HG03039 (cell line): ENCODE data around the gene GLS.
"Not testable (repeated sequence)": the region's sequence is repeated elsewhere in the genome, so short reads cannot be mapped to it uniquely, and the experiment has no call there.

ENCODE experiments used
- ATAC-seq: cut with Tn5 transposase; IDR thresholded peaks from one replicate; pipeline ENCODE4 v1.9.1; 2021; ENCODE audit warnings: mild to moderate bottlenecking, moderate library complexity; ENCODE audit not compliant: unreplicated experiment

Gene GLS

DNA sequence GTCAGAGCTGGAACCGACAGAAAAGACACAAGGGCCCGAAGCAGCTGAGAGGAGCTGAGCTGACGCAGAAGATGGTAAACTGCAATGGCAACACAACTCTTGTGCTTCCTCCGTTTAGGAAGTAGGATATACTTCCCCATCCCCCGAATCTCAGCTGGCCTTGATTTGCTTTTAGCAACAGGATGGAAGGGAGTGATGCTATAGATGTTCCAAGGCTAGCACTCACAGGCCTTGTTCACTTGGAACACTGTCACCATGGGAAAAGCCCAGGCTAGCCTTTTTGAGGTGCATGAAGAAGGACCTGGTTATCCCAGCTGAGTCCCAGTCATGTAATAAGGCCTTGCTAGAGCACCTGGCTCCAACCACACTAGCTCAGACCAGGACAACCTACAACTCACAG is 107.3 kb downstream of the GLS start:
- no peak for ATAC-seq

DNA sequence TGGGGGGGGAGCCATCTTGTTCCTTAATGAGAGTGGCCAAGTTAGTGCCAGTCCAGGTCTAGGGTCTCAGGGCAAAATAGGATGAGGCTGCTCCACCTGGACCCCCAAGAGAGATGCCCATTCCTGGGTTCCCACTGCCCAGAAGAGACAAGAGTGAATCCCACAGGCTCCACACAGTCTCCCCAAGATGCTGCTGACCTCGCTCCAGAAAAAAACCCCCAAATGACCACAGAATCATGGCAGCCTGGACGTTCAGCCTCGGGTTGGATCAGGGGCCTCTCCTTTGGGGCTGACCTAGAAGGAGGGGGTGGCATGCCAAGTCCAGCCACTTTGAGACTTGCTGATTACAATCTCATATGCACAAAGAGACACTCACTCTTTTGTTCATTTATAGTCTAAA is 108.3 kb downstream of the GLS start:
- ATAC-seq = no peak

DNA sequence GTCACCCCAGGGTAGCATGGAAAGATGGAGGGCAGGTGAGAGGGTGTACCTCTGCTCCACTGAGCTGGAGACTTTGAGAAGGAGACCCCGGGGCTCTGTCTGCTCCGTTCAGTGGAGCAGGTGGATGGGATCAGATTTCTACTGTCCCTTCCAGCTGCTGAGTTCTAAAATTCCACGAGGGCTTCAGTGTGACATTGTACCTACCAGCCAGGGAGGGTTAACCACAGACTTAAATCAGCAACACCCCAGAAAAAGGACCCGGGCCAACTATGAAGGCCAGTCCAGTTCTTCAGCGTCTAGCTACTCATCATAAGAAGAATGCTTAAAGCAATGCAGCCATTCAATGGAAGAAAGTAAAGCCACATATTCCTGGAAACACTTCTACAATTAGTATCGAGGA is 109.5 kb downstream of the GLS start:
- ATAC-seq = no peak

DNA sequence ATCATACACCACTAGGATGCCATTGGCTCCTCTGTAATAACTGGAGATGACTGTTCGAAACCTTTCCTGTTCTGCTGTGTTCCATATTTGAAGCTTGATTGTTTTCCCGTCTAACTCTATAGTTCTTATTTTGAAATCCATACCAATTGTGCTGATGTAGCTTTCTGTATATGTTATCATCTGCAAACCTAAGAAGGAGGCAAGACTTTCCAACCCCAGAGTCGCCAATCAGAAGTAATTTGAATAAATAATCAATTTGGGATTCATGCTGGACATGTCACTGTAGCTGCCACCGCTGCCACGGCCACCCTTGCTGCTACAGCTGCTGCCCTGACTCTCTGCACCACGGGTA is 112.6 kb downstream of the GLS start:
- ATAC-seq = no peak

DNA sequence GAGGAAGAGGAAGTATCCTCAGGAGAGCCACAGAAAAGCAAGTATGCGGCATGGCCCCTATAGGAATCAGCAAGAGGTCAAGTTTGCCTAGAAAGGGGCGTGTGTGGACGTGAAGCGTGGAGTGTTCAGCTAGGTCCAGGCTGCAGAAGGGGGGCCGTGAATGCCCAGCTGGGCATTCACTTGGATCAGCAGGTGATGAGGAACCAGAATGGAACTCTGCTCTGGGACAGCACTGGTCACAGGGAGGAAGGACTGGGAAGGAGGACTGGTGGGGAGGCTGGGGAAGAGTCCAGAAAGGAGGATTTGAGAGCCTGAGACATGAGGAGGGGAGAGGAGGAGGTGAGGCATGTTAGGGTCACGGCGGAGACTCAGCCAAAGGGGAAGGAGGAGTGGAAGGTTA is 113.5 kb downstream of the GLS start:
- no peak for ATAC-seq

DNA sequence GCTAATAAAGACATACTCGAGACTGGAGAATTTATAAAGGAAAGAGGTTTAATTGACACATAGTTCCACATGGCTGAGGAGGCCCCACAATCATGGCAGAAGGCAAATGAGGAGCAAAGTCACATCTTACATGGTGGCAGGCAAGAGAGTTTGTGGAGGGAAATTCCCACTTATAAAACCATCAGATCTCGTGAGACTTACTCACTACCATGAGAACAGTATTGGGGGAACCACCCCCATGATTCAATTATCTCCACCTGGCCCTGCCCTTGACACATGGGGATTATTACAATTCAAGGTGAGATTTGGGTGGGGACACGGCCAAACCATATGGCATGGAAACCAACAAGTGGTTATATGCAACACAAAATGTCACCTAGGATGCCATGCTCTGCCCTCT is 114.7 kb downstream of the GLS start:
- not testable (repeated sequence) for ATAC-seq

DNA sequence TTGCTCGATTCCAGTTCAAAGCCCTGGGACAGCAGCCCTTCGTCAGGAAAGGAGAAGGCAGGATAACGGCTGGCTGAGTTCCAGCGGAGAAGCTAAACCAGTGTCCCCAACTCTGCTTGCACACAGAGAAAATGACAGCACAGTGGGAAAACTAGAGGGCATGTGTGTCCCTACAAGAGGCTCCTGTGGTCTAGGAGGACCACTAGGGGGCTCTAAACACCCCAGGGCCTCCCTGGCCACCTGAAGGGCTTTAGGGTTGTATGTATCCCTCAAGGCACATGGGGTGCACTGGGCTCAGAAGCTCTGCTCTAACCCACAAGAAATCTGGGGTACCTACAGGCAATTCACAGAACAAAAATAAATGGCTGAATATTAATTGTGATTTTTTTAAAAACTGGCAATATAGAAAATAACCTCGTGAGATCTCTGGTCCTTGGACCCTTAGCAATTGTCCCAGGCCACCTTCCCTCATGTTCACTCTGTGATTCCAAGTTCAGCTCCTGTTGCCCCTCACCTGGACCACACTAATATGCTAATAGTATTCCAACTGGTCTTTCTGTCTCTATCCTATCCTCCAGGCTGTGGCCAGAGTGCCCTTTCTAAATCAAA is 115.8 kb downstream of the GLS start:
- no peak for ATAC-seq

DNA sequence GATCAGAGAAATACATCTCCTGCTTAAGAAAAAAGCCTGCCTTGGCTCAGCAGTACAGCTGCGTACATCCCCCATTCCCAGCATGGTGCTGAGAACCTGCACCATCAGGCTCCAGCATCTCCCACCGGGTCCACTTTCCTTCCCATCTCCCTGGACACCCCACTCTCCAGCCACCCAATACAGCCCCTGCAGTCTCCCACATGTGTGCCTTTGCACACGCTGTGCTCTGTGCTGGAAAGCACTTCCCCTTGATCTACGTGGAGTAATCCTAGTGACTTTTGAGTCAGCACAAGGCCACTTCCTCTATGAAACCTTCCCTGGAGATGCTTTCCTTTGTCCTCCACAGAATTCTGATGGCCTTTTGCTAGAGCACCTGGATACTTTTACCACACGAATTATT is 116.3 kb downstream of the GLS start:
- ATAC-seq = no peak

DNA sequence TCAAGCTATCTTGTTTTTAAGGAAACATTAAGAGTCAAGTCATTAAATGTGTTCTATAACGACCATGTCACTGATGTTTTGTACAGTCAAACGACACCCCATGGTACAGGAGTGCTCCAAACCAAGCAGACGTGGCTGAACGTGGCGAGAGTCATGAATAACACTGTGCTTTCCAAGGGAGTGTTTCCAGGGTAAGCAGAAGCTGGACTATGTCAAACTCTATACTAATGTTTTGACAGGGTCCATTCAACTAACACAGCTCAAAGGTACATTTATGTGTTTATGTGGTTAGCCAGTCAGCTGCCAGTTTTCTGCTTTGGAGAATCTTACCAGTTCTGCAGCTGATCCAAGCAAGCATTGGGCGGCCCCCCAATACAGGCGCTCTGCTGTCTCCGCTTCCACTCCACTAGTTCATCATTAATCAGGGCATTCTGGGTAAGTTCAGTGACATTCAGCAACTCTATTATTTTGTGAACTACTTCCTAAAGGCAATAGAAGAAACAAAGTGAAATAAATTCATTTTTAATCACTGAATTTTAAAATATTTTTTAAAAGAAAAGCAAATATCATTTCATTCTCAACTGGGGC is 117.0 kb downstream of the GLS start:
- no peak for ATAC-seq

DNA sequence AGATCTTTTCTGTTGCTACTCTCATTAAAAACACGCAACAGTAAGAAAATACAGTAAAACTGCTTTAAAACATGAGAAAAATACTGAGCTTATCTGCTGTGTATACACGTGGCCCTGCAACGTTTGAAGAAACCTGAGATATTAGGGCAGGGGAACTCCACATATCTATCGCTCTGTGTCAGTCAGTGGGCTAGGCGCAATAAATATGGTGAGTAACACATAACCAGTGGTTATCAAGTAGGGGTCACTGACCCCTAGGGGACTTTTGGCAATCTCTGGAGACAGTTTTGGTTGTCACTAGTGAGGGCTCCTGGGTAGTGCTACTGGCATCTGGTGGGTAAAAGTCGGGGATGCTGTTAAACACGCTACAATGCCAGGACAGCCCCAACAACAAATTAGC is 118.4 kb downstream of the GLS start:
- no peak for ATAC-seq

DNA sequence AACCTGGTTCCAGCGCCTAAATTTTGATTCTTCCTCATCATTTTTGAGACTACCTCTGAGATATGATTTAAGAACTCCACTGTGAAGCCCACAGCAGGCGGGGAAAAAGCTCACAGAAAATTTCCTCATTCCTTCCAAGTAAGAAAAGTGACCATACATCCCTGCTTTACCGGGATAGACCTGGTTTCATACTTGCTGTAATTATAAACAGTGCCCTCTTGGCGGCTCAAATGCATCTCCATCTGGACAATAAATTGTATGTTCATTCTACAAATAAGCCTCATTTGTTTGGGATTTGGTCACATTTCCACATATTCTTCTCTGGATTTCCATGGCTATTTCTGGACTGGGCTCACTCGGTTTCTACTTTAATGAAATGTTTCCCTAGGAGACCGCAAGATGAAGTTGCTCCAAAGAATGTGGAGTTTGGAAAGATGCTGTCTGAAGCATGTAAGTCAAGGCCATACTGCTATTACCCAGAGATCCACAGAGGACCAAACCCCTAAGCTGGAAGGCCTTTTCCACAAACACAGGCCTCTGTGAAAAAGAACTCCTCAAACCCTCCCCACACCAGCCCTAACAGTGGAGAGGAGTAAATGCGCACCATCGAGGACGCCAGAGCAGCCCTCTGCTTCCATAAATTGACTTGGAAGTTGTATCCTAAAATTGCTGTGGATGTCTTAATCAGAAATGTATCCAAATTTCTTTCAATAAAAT is 119.5 kb downstream of the GLS start:
- ATAC-seq = no peak

DNA sequence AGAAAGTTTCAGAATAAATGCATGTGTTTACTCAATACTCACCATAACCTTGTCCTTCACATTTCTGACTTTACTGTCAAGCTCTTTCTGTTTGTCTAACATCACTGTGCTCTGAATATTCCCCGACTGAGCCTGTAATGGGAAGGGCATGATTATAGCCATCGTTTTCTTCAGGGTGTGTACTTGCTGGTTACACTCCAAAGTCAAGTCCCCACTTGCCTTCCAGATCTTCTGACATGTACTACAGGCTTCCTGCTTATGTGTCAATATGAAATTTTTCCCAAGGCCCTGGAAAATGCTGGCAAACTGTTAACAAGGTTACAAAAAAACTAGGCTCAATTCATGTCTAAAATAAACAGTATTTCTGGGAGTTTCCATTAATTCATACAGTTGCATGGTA is 120.4 kb downstream of the GLS start:
- ATAC-seq = no peak

DNA sequence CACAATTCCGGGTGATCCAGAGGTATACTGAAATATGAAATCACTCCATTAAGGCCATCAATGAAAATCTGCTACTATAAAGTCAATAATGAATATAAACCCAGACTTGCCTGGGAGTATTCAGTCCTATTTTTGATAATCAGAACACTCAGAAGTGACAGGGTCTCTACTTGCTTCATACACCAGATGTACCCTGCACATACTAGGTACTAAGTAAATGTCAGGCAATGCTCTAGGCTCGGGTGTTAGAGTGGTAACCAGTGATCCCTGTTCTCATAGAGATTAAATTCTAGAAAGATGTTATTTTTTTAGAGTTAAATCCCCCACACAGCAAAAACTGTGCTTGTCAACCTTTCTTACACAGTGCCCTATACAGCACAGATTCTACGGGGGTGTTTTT is 121.0 kb downstream of the GLS start:
- no peak for ATAC-seq

DNA sequence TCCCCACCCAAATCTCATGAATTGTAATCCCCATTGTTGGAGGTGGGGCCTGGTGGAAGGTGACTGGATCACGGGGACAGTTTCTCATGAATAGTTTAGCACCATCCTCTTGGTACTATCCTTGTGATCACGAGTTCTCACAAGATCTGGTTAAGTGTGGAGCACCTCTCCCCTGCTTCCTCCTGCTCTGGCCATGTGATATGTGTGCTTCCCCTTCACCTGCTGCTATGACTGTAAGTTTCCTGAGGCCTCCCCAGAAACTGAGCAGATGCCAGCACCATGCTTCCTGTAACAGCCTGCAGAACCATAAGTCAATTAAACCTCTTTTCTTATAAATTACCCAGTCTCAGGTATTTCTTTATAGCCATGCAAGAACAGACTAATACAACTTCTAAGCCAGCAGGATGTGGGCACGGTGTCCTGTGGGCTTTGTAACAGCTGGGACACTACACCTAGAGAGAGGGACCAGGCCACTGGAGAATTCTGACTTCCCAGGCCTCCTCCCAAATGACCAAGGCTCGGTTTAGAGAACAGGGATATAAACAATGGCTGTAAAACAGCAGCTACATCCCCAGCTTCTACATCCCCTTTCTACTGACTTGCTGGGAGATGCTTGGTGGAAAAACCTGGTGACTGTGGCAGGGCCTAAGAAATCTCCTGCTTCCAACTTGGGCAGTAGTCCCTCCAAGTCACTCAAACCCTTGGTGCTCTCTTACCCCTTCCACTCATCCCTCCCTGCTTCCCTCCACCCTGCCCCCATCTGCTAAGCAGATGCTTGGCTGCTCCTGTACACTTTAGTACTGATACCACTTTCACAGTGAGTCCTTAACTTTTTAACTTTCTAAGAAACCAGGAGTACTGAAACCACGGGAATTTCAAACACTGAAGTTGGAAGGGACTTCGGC is 123.0 kb downstream of the GLS start:
- ATAC-seq = no peak

DNA sequence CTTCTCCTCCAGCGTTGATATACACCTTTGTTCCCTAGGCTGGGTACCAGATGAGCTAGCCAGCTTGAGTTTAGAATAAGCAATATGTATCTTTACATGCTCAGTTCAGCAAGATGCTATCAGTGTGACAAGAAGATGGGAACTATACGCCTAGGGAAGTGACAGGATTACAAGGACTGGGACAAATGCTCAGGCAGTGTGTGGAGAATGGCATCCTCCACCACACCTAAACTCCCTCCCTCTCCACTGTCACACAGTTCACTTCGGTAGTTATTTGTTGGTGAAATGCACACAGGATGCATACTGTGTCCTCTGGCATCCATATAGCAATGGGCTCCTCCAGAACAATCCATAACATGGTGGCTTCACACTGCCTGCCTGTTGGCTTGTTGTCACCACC is 125.7 kb downstream of the GLS start:
- ATAC-seq = no peak

DNA sequence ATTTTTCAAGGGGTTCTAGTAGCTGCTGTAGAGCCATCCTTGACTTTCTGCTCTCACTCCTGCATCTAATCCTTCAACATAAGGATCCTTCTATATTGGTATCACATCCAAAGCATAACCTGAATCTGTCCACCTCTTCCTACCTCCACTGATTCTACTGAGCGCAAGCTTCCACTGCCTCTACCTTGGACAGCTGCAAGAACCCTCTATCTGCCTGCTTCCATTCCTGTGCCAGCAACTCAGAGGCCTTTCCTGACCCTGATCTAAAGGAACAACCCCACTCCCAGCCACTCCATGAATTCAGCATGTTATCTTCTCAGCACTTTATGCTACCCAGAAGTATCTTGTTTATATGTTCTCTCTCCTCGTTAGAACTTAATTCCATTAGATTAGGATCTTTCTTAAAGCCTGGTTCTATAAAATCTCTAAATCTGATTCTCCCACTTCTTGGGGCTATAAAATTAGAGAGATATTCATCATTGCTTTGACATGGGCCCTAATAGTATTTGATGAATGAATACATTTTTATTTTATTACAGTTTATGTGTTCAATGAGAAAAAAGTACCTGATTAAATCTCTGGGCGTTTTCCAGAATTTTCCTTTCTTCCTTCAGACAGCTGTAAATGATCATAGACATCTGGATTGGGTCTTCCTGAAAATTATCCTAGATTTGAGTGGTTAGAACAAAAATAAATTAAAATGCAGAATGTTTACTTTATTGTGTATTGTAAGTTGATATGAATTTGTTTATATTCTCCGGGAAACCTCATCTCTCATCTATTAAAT is 126.6 kb downstream of the GLS start:
- ATAC-seq = no peak

DNA sequence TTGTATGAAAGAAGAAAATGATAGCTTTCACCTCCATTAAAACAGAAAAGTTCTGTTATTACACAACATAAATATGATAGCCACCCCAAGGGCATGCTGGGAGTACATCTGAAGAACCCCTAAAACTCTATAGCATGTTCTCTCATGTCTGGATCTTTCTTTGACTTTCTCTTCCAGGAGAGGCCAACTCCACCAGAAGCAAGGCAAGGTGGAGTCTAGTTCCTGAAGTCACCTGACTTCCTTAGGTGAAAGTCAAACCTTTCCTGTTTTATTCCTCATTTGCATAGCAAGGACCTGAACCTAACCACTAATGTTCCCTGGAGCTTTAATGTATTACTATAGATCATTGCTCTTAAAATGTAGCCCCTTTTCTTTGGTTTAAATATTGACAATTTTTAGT is 127.7 kb downstream of the GLS start:
- ATAC-seq = no peak

DNA sequence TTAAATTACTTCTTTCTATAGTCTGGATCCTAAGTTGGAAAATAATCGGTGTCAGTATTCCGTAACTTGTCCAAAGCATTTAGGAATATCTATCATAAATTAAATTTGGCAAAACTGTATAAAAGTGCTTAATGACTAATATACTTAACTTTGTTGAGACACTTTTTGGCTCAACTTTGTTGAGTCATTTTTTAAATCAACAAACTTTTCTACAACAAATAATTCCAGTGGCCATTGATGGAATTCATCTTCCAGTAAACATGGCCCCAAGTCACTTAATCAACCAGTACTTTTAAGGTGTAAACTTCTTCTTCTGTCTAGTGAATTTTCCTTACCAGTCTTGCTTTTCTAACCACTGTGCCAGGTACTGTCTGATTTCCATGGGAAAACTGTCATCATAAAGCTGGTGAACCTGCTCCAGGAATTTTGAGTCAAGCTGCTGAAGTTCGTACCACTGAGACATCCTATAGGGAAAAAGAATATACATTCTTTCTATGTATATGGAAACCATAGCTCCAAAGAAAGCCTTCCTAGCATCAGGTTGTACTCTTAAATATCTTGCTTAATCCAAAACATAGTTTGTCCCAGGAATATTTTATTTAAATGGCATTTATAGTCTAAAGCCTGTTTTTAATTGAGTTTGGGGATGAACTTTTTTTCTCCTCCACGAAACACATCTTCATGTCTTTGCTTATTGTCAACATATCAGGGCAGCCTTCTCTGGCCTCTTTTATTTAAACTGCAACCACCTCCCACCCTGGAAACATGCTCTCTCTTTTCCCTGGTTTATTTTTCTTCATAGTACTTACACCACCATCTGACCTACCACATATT is 129.1 kb downstream of the GLS start:
- no peak for ATAC-seq

DNA sequence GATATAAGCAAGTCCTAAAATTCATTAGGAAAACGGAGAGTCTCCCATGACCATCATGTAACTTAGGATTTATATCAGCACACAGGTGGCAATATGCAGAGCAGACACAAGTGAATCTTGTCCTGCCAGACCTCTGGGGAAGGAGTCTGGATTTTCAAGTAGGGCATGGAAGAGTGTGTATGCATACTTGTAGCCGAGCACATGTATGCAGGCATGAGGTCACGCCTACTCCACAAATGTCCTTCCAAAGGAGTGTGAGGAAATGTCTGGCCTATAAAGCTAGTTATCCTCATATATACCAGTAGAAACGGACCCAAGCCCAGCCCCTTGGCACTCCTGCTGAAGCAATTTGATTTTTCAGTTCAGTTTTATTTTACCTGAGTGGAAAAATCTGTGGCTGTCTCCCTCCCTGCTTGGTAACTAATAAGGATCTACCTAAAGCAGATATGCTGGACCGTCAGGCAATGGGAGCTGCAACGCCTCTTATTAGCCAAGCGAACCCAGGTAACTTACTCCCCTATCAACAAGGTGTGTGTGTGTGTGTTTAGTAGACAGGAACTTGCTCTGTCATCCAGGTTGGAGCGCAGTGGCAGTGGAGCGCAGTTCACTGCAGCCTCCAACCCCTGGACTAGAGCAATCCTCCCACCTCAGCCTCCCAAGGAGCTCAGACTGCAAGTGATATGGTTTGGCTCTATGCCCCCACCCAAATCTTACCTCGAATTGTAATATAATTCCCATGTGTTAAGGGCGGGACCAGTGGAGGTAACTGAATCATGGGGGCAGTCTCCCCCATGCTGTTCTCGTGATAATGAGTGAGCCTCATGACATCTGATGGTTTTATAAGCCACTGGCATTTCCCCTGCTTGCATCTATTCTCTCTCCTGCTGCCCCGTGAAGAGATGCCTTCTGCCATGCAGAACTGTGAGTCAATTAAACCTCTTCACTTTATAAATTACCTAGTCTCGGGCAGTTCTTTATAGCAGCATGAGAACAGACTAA is 130.6 kb downstream of the GLS start:
- ATAC-seq = no peak
